GM18526 (cell line): Measurements from ENCODE around the gene TMEM120A.

Source experiments
- POLR2A ChIP-seq: IDR thresholded peaks from 3 replicates; pipeline ENCODE4 v1.6.1; 2011; ENCODE audit not compliant: insufficient read length; ENCODE audit errors: extremely low read depth

TMEM120A gene

GRCh38 chr7:75971309-75971960 is 23.0 kb downstream of the TMEM120A start:
- TF ChIP-seq POLR2A, result no peak

GRCh38 chr7:75969704-75970498 is 24.5 kb downstream of the TMEM120A start:
- no peak for TF ChIP-seq POLR2A

DNA sequence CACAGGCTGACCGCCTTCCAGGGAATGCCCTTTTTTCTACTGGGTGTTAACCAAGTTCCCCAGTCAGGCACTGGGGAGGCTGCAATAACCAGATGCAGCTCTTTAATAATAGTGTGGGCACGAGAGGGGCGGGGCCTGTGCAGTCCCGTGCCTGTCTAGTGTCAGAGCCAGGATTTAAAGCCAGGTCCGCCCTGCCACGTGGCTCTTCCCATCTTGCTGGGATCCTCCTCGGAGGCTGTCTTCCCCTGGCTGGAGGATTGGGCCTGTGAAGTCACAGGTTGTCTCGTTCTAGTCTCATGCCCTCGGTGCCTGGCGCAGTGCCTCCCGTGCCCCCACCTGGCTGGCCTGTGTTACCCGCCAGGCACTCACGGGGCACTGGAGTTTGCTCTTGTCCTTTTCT is 25.2 kb downstream of the TMEM120A start:
- no peak for TF ChIP-seq POLR2A

DNA sequence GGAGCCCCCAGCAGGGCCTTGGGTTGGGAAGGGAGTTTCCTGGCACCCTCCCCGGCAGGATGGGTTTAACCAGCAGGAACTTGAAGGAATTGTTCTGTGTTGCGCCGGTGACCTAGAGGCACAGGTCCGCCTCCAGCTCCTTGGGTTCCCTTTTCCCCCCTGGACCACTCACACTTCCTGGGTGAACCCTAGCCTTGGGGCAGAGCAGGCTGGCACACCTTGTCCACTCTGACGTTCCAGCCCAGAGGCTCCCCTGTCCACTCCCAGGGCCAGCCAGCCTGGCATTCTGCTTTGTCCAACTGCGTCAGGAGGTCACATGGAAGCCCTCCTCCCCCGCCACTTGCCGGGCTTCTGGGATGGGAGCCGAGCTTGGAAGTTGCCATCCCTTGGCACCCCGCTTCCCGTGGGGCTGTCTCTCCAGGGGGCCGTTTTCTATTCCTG is 25.8 kb downstream of the TMEM120A start:
- TF ChIP-seq POLR2A, result no peak

- no peak for TF ChIP-seq POLR2A
Observed at GRCh38 chr7:75968012-75968411, 26.4 kb downstream of the TMEM120A start.

GRCh38 chr7:75967487-75967997 is 26.9 kb downstream of the TMEM120A start:
- TF ChIP-seq POLR2A, result no peak

GRCh38 chr7:75967055-75967454 is 27.3 kb downstream of the TMEM120A start:
- no peak for TF ChIP-seq POLR2A

GRCh38 chr7:75966190-75966961 is 28.0 kb downstream of the TMEM120A start:
- no peak for TF ChIP-seq POLR2A

DNA sequence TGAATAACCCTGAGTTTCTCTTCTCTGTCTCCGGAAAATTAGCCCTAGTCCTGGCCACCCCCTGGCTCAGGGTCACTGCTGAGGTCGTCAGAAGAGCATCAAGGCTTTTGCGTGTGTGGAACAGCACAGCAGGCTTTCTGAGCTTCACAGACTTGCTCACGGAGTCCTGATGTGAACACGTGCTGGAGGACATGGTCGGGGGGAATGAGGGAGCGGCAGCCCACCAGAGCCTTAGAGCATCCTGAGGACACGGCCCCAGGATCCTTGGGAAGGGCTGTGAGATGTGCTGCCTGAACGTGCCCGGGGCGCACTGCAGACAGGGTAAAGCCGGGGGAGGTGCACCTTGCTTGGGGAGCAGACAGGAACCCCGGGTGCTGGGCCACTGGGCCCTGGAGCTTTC is 28.8 kb downstream of the TMEM120A start:
- TF ChIP-seq POLR2A, result no peak

GRCh38 chr7:75963381-75963995 is 30.9 kb downstream of the TMEM120A start:
- no peak for TF ChIP-seq POLR2A

DNA sequence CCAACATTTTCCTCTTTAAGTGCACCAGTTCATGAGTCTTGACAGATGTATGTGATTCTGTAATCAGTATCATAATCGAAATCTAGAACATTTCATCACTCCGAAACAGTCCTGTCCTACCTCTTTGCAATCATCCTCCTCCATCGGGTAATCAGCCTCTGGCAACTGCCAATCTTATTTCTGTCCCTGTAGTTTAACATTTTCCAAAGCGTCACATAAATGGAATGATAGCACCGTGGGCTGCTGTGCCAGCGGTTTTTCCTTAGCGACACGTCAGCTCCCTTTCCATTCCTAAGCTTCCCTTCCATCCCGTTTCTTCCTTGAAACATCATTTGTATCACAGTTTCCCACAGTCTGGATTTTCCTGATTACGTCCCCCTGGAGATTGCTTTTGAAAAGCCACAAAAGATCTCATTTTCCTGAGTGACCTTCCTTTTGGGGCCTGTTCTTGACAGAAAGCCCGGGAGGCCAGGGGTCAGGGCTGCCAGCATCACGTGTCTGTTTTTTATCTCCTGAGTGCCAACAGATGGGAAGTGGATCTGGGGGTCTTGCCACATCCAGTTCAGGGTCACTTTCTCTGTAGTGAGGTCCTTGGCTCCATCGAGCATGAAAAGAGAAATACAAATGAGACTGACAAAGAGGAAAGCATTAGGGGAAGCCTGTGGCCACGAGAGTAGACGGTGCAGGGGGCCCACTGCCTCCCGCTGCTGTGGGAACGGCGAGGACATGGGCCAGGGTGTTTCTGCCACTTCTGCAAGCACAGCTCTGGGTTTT is 31.6 kb downstream of the TMEM120A start:
- no peak for TF ChIP-seq POLR2A

GRCh38 chr7:75961218-75961617 is 33.2 kb downstream of the TMEM120A start:
- no peak for TF ChIP-seq POLR2A

- no peak for TF ChIP-seq POLR2A
Observed at GRCh38 chr7:75960372-75960771, 34.0 kb downstream of the TMEM120A start.

DNA sequence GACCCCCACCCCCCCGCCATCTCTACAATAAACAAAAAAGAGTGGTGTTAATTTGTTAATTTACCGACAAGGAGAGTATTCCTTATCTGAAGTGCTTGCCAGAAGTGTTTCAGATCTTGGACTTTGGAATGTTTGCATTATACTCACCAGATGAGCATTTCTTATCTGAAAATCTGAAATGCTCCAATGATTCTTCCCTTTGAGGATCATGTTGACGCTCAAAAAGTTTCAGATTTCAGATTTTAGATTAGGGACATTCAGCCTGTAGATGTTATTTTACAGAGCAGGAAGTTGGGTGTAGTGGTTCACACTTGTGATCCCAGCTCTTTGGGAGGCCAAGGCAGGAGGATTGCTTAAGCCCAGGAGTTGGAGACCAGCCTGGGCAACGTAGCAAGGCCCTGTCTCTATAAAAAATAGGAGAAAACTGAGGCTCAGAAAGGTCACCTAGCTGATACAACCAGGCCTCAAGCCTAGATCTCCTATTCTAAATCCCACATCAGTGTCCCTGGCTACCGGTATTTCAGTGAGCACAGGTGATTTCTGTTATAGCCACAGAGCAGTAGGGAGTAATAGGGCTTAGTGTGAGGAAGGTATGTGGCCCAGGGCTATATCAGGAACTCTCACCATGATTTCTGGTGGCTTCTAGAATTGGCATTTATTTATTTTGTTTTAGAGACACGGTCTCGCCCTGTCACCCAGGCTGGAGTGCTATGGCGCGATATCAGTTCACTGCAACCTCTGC is 35.4 kb downstream of the TMEM120A start:
- TF ChIP-seq POLR2A, result no peak
